Middle frontal gyrus (tissue), 1 donor: ENCODE measurements around the gene TENM4.

ENCODE experiments used
- DNase-seq: peaks from one replicate; pipeline ENCODE4 v3.0.0-alpha.2; 2015; ENCODE audit warnings: low spot score; ENCODE audit errors: extremely low spot score

Gene TENM4

DNA sequence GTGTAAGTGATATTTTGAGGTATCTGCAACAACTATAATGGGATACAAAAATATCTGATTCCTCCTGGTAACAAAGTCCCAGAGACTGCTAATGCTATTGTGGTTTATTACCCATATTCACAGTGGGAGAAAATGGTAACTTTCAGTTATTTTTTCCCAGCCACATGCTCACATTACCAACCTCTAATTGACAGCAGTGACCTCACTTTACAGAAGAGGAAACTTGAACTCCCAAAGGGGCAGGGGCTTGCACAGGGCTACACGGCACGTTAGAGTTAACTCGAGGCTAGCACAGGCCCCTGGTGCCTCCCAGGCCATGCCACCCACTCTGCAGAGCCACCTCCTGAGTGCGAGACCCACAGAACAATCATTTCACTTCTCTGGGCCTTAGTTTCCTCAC, 132.4 kb downstream of the TENM4 start:
- no peak for DNase-seq

DNA sequence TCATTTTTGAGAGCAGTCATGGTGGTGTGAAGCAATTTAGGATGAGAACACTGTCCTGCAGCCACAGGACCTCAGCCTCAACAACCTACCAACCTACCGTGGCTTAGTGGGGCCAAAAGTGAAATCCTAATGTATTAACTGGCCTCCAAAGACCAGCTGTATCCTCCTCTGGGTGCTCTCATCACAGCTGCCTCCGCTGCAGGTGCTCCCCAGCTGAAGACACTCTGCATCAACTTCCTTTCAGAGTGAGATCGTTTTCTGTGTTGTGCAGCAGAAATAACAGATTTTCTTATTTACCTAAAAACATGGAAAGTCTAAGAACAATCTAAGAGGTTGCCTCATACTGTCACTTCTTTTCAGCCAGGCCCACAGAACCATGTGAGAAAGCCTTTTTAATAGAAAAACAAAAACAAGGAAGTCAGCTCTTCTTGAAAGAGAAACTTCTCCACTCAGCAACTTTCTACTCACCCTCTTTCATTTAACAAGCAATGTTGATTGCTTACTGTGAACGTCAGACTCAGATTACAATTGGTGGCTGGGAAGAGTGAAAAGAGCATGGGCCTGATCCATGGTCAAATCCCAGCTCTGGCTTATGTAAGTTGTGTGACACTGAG, 136.1 kb downstream of the TENM4 start:
- no peak for DNase-seq

DNA sequence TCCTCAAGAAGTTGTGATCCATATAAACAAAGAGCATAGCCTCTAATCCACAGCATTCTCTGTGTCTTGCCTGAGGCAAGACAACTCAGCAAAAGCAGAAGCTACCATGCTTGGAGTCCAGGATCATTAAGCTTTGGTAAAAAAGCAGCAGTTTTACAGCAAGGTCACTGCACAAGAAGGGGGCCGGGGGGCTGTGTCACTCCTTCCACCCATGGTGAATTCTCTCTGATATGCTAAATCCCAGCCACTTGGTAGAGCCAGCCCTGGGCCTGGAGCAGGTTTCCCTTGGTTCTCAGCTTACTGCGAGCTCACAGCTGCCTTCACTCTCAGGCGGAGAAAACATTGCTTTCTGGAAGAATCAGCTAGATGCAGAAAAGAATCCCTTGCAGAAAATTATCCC, 144.7 kb downstream of the TENM4 start:
- DNase-seq: no peak

- no peak for DNase-seq
Observed at GRCh38 chr11:79294845-79295731, 145.7 kb downstream of the TENM4 start.

GRCh38 chr11:79291948-79292347, 148.9 kb downstream of the TENM4 start:
- no peak for DNase-seq

- DNase-seq: no peak
Observed at GRCh38 chr11:79290761-79291160, 150.1 kb downstream of the TENM4 start.

DNA sequence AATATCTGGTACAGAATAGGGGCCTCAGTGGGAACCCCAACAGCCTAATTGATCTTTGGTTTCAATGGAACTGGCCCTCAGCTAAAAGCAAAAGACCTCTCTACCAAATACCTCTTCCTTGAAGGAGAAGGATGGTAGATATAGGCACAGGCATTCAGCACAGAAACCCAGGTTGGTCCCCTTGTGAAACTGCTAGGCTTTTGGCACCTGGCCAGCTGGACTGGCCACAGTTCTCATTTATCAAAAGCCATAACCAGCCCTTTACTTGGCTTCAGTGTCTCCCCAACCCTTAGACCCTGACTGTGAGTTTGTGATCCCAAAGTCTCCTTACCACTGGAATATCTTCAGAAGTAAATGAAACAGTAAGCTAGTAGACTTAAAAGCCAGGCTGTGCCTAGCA, 152.9 kb downstream of the TENM4 start:
- no peak for DNase-seq

DNA sequence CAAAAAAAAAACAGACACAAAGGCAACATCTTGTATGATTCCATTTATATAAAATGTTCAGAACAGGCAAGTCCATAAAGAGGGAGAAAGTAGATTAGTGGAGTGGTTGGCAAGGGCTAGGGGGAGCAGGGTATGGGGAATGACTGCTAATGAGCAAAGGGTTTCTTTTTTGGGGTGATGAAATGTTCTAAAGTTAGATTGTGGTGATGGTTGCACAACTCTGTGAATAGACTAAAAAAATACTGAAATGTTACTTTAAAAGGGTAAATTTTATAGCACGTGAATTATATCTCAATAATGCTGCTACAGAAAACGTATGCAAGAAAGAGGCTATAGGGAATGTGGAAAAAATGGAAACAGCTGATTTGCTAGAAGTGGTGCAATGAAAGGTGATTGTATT, 155.1 kb downstream of the TENM4 start:
- no peak for DNase-seq

GRCh38 chr11:79276736-79277325, 164.0 kb downstream of the TENM4 start:
- no peak for DNase-seq

GRCh38 chr11:79274636-79275331, 166.0 kb downstream of the TENM4 start:
- no peak for DNase-seq

DNA sequence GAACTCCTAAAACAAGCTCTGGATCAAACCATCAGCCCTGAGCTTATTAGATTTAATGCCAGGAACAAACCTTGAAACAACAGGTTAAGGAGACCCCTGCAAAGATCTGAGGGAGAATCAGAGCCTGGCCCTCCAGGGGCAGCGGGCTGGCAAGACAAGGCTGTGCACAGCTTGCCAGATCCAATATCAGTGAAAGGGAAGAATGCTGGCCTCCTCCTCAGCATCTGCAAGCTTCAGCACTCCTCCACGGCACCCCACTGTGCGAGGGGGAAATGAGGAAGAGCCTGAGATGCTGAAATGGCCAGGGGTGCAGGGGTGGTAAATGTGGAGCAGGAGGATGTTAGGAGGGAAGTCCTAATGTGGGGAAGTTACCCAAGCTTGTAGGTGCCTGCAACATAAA, 167.0 kb downstream of the TENM4 start:
- no peak for DNase-seq

DNA sequence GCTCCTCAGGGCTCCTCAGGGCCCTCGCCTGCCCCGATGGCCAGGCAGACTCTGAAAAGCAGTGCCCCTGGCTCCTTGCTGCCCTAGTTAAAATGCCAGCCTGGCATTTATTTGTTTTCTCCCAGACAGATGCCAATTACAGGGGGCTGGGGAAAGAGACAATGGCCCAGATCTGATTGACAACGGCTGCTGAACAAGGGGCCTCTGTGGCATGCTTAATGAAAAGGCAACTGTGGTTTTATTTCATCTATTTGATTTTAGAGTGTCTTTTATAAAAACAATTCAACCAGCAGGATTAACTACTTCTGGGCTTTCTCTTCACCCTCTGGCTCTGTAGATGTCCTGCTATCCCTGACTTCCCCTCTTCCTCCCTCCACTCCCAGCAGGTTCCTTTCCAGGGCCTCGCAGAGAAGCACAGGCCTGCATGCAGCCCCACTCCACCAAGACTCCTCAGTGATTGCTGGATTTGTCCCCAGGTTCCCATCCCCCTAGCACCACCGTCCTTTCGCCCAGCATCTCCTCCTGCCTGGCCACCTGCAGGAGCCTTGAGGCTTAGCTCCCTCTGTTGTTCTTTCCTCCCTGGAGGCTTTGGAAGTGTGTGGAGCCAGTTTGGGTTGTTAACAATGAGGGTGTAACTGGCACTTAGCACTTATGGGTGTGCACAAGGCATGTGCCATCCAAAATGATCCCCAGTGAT, 171.1 kb downstream of the TENM4 start:
- no peak for DNase-seq

GRCh38 chr11:79266396-79266795, 174.4 kb downstream of the TENM4 start:
- no peak for DNase-seq

DNA sequence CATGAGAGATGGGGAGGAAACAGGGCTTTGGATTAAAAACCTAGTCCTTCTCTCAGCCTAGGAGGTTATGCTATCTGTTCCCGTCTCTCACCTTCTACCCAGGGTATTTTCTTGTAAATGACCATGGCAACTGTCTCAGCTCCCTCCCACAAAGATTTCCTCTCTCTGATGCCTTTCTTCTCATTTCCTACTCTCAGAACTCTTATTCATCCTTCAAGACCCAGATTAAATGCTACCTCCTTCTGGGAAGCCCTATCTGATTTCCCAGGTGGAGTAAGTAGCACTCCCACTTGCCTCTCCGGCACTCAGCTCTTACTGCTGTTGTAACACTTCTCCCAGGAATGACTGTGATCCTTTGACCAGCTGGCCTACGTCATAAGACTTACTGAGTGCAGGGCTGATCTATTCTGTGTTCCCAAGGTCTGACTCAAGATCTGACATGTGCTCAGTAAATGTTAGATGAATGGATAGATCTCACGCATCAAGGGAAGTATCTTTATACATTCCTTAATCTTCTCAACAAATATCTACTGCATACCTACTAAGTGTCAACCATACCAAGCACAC, 175.0 kb downstream of the TENM4 start:
- no peak for DNase-seq

DNA sequence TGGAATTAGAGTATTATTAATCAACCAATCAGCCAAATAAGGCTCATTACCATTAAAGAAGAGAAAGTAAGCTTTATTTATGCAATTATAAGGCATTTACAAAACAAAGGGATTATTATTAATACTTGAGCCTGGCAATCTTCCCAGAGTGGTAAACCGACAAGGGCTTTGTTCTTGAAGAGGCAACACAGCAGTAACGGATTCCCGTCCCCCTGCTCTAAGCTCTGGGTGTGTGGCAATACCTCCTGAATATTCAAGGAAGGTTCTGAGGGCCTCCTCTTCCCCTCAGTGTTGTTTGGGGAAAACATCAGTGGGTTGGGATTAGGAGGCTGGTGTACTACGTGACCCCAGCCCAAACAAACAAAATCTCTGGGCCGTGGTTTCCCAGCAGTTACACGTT, 176.5 kb downstream of the TENM4 start:
- DNase-seq: no peak

GRCh38 chr11:79263001-79263400, 177.8 kb downstream of the TENM4 start:
- no peak for DNase-seq

DNA sequence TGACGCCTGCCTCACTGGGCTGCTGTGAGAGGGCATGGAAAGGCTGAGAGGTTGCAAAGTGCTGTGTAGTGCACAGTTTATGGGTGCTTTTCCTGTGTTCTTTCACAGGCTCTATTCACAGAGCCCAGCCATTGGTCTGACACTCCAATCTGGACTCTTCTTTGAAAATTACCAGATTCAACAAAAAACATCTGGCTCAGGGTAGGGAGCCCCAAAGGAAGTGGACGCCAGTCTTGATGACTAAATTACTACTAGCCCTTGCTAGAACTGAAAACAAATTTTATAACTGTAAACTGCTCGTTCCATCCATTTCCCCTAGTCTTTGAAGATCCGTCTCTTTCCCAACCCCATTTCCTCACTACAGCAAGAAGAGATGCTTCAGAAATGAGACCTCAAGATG, 178.6 kb downstream of the TENM4 start:
- no peak for DNase-seq

GRCh38 chr11:79261684-79262083, 179.1 kb downstream of the TENM4 start:
- no peak for DNase-seq

- DNase-seq: no peak
Observed at GRCh38 chr11:79259800-79260199, 181.0 kb downstream of the TENM4 start.

DNA sequence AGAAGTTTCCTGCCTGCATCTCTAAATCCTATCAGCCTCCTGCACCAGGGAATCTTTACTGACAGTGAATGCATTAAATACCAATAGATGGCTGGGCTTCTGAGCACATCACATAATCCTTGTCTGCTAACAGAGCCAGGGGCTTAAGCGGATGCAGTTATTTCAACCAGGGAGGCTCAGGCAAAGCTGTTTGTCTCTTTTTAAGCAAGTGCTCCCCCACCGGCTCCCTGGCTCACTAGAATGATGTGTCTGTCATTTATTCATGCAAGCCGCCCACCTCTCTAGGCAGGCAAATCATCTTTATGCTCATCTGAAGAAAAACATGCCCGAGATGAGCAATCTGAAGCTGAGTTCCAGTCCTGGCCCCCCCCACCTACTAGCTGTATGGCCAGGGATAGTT, 182.3 kb downstream of the TENM4 start:
- DNase-seq: no peak

GRCh38 chr11:79255965-79256364, 184.9 kb downstream of the TENM4 start:
- DNase-seq: no peak
